CD4-positive, CD25-positive, alpha-beta regulatory T cell (primary cell): ENCODE data around the gene SHB. TPM values are rescaled to one million over a fixed set of nuclear protein-coding genes. Genes with fewer than 3 reads are reported as not detected.

ENCODE experiments used
- ATAC-seq, 2 donors: fragments of 150-1000 bp; cut with Tn5 transposase; one replicate each; pipeline ENCODE4 v1.10.0; 2021; ENCODE audit warnings: low read depth in 2 of 2, moderate number of reproducible peaks in 2 of 2, moderate library complexity in 1 of 2
- DNase-seq, 3 donors: peaks; one replicate each; pipeline versions ENCODE4 v3.0.0 to v3.0.0-alpha.2; 2012 to 2022; ENCODE audit warnings: mixed read lengths in 1 of 3
- H3K27ac ChIP-seq: one replicate; pipeline ENCODE4 v1.7.0; 2013; ENCODE audit warnings: mild to moderate bottlenecking, low read length; ENCODE audit not compliant: insufficient read depth, poor library complexity, severe bottlenecking
- H3K27me3 ChIP-seq: one replicate; pipeline ENCODE4 v1.7.0; 2013; ENCODE audit warnings: low read length; ENCODE audit not compliant: control insufficient read depth, insufficient read depth
- H3K36me3 ChIP-seq: one replicate; pipeline ENCODE4 v1.7.0; 2013; ENCODE audit warnings: mild to moderate bottlenecking, low read length, moderate library complexity; ENCODE audit not compliant: control insufficient read depth, insufficient read depth
- H3K4me1 ChIP-seq: 2 replicates; pipeline ENCODE4 v1.7.0; 2013; ENCODE audit warnings: mild to moderate bottlenecking, low read length; ENCODE audit not compliant: insufficient read depth, control insufficient read depth, poor library complexity, severe bottlenecking
- H3K4me3 ChIP-seq: one replicate; pipeline ENCODE4 v1.7.0; 2013; ENCODE audit warnings: low read depth, mild to moderate bottlenecking, low read length, moderate library complexity
- H3K9me3 ChIP-seq, 2 experiments: 1 replicate in 1 of 2; 2 replicates in 1 of 2; pipeline ENCODE4 v1.7.0; 2013; ENCODE audit warnings: low read length in 2 of 2, mild to moderate bottlenecking in 1 of 2, moderate library complexity in 1 of 2; ENCODE audit not compliant: control insufficient read depth in 2 of 2
- H3K27ac Mint-ChIP-seq, 3 donors: one replicate each; pipeline ENCODE4 v1.8.0; 2020 to 2022; ENCODE audit warnings: mild to moderate bottlenecking in 3 of 3, mixed read lengths in 3 of 3, moderate library complexity in 2 of 3
- H3K27me3 Mint-ChIP-seq: one replicate; pipeline ENCODE4 v1.8.0; 2022; ENCODE audit warnings: mild to moderate bottlenecking, mixed read lengths
- H3K36me3 Mint-ChIP-seq: one replicate; pipeline ENCODE4 v1.8.0; 2020; ENCODE audit warnings: mixed read lengths
- H3K4me1 Mint-ChIP-seq, 4 donors: one replicate each; pipeline ENCODE4 v1.8.0; 2020 to 2022; ENCODE audit warnings: mixed read lengths in 4 of 4, mild to moderate bottlenecking in 1 of 4
- H3K4me3 Mint-ChIP-seq, 4 donors: one replicate each; pipeline ENCODE4 v1.8.0; 2020 to 2022; ENCODE audit warnings: mild to moderate bottlenecking in 4 of 4, mixed read lengths in 4 of 4, moderate library complexity in 3 of 4
- H3K9me3 Mint-ChIP-seq, 7 donors: one replicate each; pipeline ENCODE4 v1.8.0; 2020 to 2022; ENCODE audit warnings: mixed read lengths in 7 of 7, mild to moderate bottlenecking in 3 of 7, moderate library complexity in 2 of 7
- polyA plus RNA-seq, 4 donors: library from polyadenylated mRNA; unstranded; fragments of 300-500 nt; fragmentation: Illumina TruSeq; gene quantifications; one replicate each; pipeline ENCODE4 v1.2.3, GENCODE V29; 2021
- total RNA-seq: library from RNA; stranded (reverse); gene quantifications from one replicate; pipeline ENCODE4 v1.2.3, GENCODE V29; 2022

The SHB gene
- total and polyA plus RNA-seq, 5 donors from 2014 or later: 0.27 to 0.69 TPM; not detected in 3

GRCh38 chr9:37978481-37978864, 90.6 kb downstream of the SHB start:
- no peaks in the 10 kb centered on the region for H3K4me1 Mint-ChIP-seq
- H3K4me1 ChIP-seq: no peaks in the 10 kb centered on the region
- no peaks in the 10 kb centered on the region for H3K36me3 Mint-ChIP-seq
- H3K9me3 ChIP-seq: no peaks in the 10 kb centered on the region
- no peak overlapping the region for H3K4me3 Mint-ChIP-seq
- no peaks in the 10 kb centered on the region for H3K36me3 ChIP-seq
- peaks cover 4% of the 10 kb centered on the region for H3K27me3 Mint-ChIP-seq
- no peak overlapping the region for H3K27ac ChIP-seq
- H3K27ac Mint-ChIP-seq: no peak overlapping the region
- H3K4me3 ChIP-seq: no peak overlapping the region
- no peaks in the 10 kb centered on the region for H3K27me3 ChIP-seq
- no peaks in the 10 kb centered on the region for H3K9me3 Mint-ChIP-seq
- no peak for ATAC-seq
- no peak for DNase-seq

GRCh38 chr9:37977851-37978480, 91.1 kb downstream of the SHB start:
- Mint-ChIP-seq H3K36me3 (no peaks in the 10 kb centered on the region), H3K27me3 (peaks cover 4% of the 10 kb centered on the region), H3K27ac (no peak overlapping the region), H3K4me3 (no peak overlapping the region), H3K9me3 (no peaks in the 10 kb centered on the region), H3K4me1 (no peaks in the 10 kb centered on the region)
- no peaks in the 10 kb centered on the region for H3K9me3 ChIP-seq
- no peak overlapping the region for H3K27ac ChIP-seq
- no peaks in the 10 kb centered on the region for H3K36me3 ChIP-seq
- no peak overlapping the region for H3K4me3 ChIP-seq
- ATAC-seq (no peak), DNase-seq (no peak)
- H3K27me3 ChIP-seq: no peaks in the 10 kb centered on the region
- no peaks in the 10 kb centered on the region for H3K4me1 ChIP-seq

- no peak overlapping the region for H3K4me3 ChIP-seq
- Mint-ChIP-seq H3K4me1 (no peaks in the 10 kb centered on the region), H3K4me3 (no peak overlapping the region), H3K36me3 (no peaks in the 10 kb centered on the region), H3K27ac (no peak overlapping the region), H3K9me3 (no peaks in the 10 kb centered on the region), H3K27me3 (peaks cover 4% of the 10 kb centered on the region)
- no peaks in the 10 kb centered on the region for H3K27me3 ChIP-seq
- H3K27ac ChIP-seq: no peak overlapping the region
- H3K36me3 ChIP-seq: no peaks in the 10 kb centered on the region
- H3K9me3 ChIP-seq: no peaks in the 10 kb centered on the region
- ATAC-seq (no peak), DNase-seq (no peak)
- H3K4me1 ChIP-seq: no peaks in the 10 kb centered on the region
These were observed 92.1 kb downstream of the SHB start for GRCh38 chr9:37976714-37977477.

GRCh38 chr9:37975639-37976038, 93.4 kb downstream of the SHB start:
- H3K4me1 Mint-ChIP-seq: no peaks in the 10 kb centered on the region
- no peaks in the 10 kb centered on the region for H3K9me3 ChIP-seq
- no peaks in the 10 kb centered on the region for H3K36me3 ChIP-seq
- no peak for DNase-seq
- H3K27me3 Mint-ChIP-seq: peaks cover 4% of the 10 kb centered on the region
- no peak overlapping the region for H3K4me3 ChIP-seq
- no peak overlapping the region for H3K27ac ChIP-seq
- H3K27me3 ChIP-seq: no peaks in the 10 kb centered on the region
- H3K27ac Mint-ChIP-seq: no peak overlapping the region
- H3K4me3 Mint-ChIP-seq: no peak overlapping the region
- no peaks in the 10 kb centered on the region for H3K4me1 ChIP-seq
- H3K36me3 Mint-ChIP-seq: no peaks in the 10 kb centered on the region
- H3K9me3 Mint-ChIP-seq: no peaks in the 10 kb centered on the region
- ATAC-seq: no peak

GRCh38 chr9:37974506-37975173, 94.4 kb downstream of the SHB start:
- no peaks in the 10 kb centered on the region for H3K36me3 ChIP-seq
- H3K4me3 ChIP-seq: no peak overlapping the region
- no peak for ATAC-seq
- Mint-ChIP-seq H3K4me3 (no peak overlapping the region), H3K4me1 (no peaks in the 10 kb centered on the region), H3K27me3 (peaks cover 4% of the 10 kb centered on the region), H3K9me3 (no peaks in the 10 kb centered on the region), H3K36me3 (no peaks in the 10 kb centered on the region), H3K27ac (no peak overlapping the region)
- H3K27ac ChIP-seq: no peak overlapping the region
- DNase-seq: no peak
- H3K9me3 ChIP-seq: no peaks in the 10 kb centered on the region
- no peaks in the 10 kb centered on the region for H3K4me1 ChIP-seq
- no peaks in the 10 kb centered on the region for H3K27me3 ChIP-seq

- Histone ChIP-seq H3K4me3 (no peak overlapping the region), H3K36me3 (no peaks in the 10 kb centered on the region), H3K27ac (no peak overlapping the region), H3K4me1 (no peaks in the 10 kb centered on the region), H3K27me3 (no peaks in the 10 kb centered on the region), H3K9me3 (no peaks in the 10 kb centered on the region)
- Mint-ChIP-seq H3K27ac (no peak overlapping the region), H3K9me3 (no peaks in the 10 kb centered on the region), H3K27me3 (peaks cover 8% of the 10 kb centered on the region), H3K36me3 (no peaks in the 10 kb centered on the region), H3K4me3 (no peak overlapping the region), H3K4me1 (no peaks in the 10 kb centered on the region)
- no peak for ATAC-seq
- no peak for DNase-seq
These were observed 96.6 kb downstream of the SHB start for GRCh38 chr9:37972351-37972848.

GRCh38 chr9:37971691-37972090, 97.3 kb downstream of the SHB start:
- no peaks in the 10 kb centered on the region for H3K4me1 ChIP-seq
- no peak overlapping the region for H3K27ac ChIP-seq
- no peaks in the 10 kb centered on the region for H3K9me3 Mint-ChIP-seq
- ATAC-seq (no peak), DNase-seq (no peak)
- H3K36me3 Mint-ChIP-seq: no peaks in the 10 kb centered on the region
- H3K4me1 Mint-ChIP-seq: no peaks in the 10 kb centered on the region
- no peak overlapping the region for H3K27ac Mint-ChIP-seq
- H3K4me3 ChIP-seq: no peak overlapping the region
- no peaks in the 10 kb centered on the region for H3K27me3 ChIP-seq
- H3K36me3 ChIP-seq: no peaks in the 10 kb centered on the region
- no peak overlapping the region for H3K4me3 Mint-ChIP-seq
- H3K9me3 ChIP-seq: no peaks in the 10 kb centered on the region
- H3K27me3 Mint-ChIP-seq: peaks cover 8% of the 10 kb centered on the region
